Transverse colon (tissue), 4 donors: Measurements from ENCODE around the gene HRAS. TPM values are rescaled to one million over a fixed set of nuclear protein-coding genes. Genes with fewer than 3 reads are reported as not detected.

Experiments used
- DNase-seq: peaks from one replicate; pipeline ENCODE4 v3.0.0-alpha.2; 2019
- H3K27ac ChIP-seq, 4 donors: fragments of 200-600 bp; sonication (generic); 2 replicates each; pipeline ENCODE4 v1.5.1; 2016 to 2018; ENCODE audit warnings: inconsistent platforms in 4 of 4
- H3K27me3 ChIP-seq: fragments of 200-600 bp; sonication (generic); 2 replicates; pipeline ENCODE4 v1.5.1; 2017; ENCODE audit warnings: inconsistent platforms
- H3K36me3 ChIP-seq, 4 donors: fragments of 200-600 bp; sonication (generic); 2 replicates each; pipeline ENCODE4 v1.5.1; 2017 to 2019; ENCODE audit warnings: inconsistent platforms in 4 of 4
- H3K4me1 ChIP-seq, 4 donors: fragments of 200-600 bp; sonication (generic); 2 replicates each; pipeline ENCODE4 v1.5.1; 2017 to 2020; ENCODE audit warnings: inconsistent platforms in 4 of 4
- H3K4me3 ChIP-seq, 4 donors: fragments of 200-600 bp; sonication (generic); 1 replicate in 1 of 4; 2 replicates in 3 of 4; pipeline versions ENCODE4 v1.5.1 to v1.6.1; 2017 to 2019; ENCODE audit warnings: inconsistent platforms in 4 of 4
- H3K9me3 ChIP-seq, 2 donors: fragments of 200-600 bp; sonication (generic); 2 replicates each; pipeline ENCODE4 v1.5.1; 2017 to 2019; ENCODE audit warnings: inconsistent platforms in 2 of 2
- EP300 ChIP-seq: sonication (generic); formaldehyde crosslinking; IDR thresholded peaks from one replicate; pipeline ENCODE4 v1.6.1; 2017; ENCODE audit warnings: antibody characterized with exemption, low read depth
- POLR2A ChIP-seq: fragments of 450-650 bp; IDR thresholded peaks from one replicate; pipeline ENCODE4 v1.6.1; 2016; ENCODE audit warnings: antibody characterized with exemption, mild to moderate bottlenecking, moderate library complexity
- POLR2AphosphoS5 ChIP-seq, 3 donors: sonication (generic); formaldehyde crosslinking; IDR thresholded peaks; one replicate each; pipeline ENCODE4 v1.6.1; 2016; ENCODE audit warnings: antibody characterized with exemption in 3 of 3
- WGBS, 2 donors: methylation state at CpG; one replicate each; pipeline ENCODE4 v1.1.5; 2018; ENCODE audit warnings: low coverage in 1 of 2; 5-methylcytosine and 5-hydroxymethylcytosine counted together
- in situ Hi-C, 4 donors: fragments of 200-750 bp; cut with MboI; loops; one replicate each; pipeline versions ENCODE4 v1.15.0 to v1.15.1; 2017; ENCODE audit warnings: low sequenced_read_pairs in 3 of 4, low pct_ligation_motif_present in 1 of 4, low pct_unique_long_range_greater_than_20kb in 1 of 4
- intact Hi-C: fragments of 100-400 bp; cut with DNase I; formaldehyde crosslinking; loops from one replicate; pipeline ENCODE4 v1.15.1; 2023; ENCODE audit warnings: low total_unique reads
- total RNA-seq, 4 donors: library from RNA; depleted of rRNA; stranded (reverse); fragments of >200 nt; gene quantifications; one replicate each; pipeline ENCODE4 v1.1.0, GENCODE V29; 2016
- TF ChIP-seq, protein P1 (sequence below), 5 experiments: fragments of 200-600 bp in 3 of 5; fragments of 450-650 bp in 2 of 5; sonication (generic) in 3 of 5; IDR thresholded peaks; 1 replicate in 2 of 5; 2 replicates in 3 of 5; pipeline ENCODE4 v1.5.1; 2016 to 2017; ENCODE audit warnings: antibody characterized with exemption in 5 of 5, inconsistent platforms in 3 of 5, mild to moderate bottlenecking in 2 of 5, moderate library complexity in 1 of 5

HRAS gene
- total RNA-seq, 4 donors from 2014 or later, result 31.0 to 57.1 (median 33.9) TPM

DNA sequence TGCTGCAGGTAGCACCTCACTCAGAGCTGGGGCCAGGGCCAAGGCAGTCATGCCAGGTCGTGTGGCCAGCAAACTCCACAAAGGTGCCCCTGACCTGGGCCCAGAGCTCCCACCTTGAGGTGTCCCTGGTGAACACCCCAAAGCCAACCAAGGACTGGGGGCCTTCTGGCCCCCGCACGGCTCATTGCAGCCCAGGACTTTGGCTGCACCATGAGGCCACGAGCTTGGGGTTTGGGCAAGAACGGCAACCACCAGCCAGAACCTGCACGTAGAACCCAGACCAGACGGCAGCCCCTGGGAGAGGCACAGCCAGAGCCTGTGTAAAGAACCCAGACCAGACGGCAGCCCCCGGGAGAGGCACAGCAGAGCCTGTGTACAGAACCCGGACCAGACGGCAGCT, 9.8 kb upstream of the HRAS start:
- H3K36me3 ChIP-seq, result no peaks in the 10 kb centered on the region
- peaks cover 0 to 5% (median 1%) of the 10 kb centered on the region in 4 donors for H3K4me1 ChIP-seq
- no peak overlapping the region for H3K4me3 ChIP-seq
- WGBS, 2 donors, result 85% methylated on average over 10 of the region's 11 CpGs; no CpG with 5 or more reads in 1 of the 2 donors
- H3K27me3 ChIP-seq, result no peaks in the 10 kb centered on the region
- intact Hi-C loops (no loop called here), in situ Hi-C loops (no loop called here)
- no peaks in the 10 kb centered on the region for H3K9me3 ChIP-seq
- DNase-seq, result no peak
- TF ChIP-seq POLR2AphosphoS5 (IDR thresholded peaks at IDR 0.05), result no peak
- no peak for TF ChIP-seq EP300
- TF ChIP-seq POLR2A, result no peak
- TF ChIP-seq, protein P1, sequence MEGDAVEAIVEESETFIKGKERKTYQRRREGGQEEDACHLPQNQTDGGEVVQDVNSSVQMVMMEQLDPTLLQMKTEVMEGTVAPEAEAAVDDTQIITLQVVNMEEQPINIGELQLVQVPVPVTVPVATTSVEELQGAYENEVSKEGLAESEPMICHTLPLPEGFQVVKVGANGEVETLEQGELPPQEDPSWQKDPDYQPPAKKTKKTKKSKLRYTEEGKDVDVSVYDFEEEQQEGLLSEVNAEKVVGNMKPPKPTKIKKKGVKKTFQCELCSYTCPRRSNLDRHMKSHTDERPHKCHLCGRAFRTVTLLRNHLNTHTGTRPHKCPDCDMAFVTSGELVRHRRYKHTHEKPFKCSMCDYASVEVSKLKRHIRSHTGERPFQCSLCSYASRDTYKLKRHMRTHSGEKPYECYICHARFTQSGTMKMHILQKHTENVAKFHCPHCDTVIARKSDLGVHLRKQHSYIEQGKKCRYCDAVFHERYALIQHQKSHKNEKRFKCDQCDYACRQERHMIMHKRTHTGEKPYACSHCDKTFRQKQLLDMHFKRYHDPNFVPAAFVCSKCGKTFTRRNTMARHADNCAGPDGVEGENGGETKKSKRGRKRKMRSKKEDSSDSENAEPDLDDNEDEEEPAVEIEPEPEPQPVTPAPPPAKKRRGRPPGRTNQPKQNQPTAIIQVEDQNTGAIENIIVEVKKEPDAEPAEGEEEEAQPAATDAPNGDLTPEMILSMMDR (IDR thresholded peaks at IDR 0.05), result no peak
- H3K27ac ChIP-seq, result no peak overlapping the region

DNA sequence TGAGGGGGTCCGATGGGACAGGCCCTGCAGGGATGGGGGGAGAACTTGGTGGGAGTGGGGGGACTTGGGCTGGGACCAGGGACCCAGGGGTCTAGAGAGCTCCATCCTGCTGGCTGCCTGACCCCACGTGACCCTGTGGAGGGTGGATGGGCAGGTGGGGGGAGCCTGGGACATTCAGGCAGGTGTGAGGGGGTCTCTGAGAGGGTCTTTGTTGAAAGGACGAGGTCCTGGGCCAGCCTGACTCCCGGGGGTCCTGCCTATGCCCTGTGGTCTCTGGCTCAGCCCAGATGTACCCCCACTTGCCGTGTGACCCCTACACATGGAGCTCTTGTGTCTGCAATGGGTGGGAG, 9.4 kb upstream of the HRAS start:
- Histone ChIP-seq H3K9me3 (no peaks in the 10 kb centered on the region), H3K27me3 (no peaks in the 10 kb centered on the region), H3K36me3 (no peaks in the 10 kb centered on the region), H3K4me1 (peaks cover 0 to 5% (median 1%) of the 10 kb centered on the region in 4 donors), H3K4me3 (no peak overlapping the region), H3K27ac (no peak overlapping the region)
- 73% methylated on average over 4 of the region's 5 CpGs; no CpG with 5 or more reads in 1 of the 2 donors for WGBS, 2 donors
- no peak for DNase-seq
- TF ChIP-seq POLR2A (no peak), EP300 (no peak), POLR2AphosphoS5 (IDR thresholded peaks at IDR 0.05) (no peak)
- TF ChIP-seq, protein P1 (IDR thresholded peaks at IDR 0.05), result no peak
- intact Hi-C loops (no loop called here), in situ Hi-C loops (no loop called here)

DNA sequence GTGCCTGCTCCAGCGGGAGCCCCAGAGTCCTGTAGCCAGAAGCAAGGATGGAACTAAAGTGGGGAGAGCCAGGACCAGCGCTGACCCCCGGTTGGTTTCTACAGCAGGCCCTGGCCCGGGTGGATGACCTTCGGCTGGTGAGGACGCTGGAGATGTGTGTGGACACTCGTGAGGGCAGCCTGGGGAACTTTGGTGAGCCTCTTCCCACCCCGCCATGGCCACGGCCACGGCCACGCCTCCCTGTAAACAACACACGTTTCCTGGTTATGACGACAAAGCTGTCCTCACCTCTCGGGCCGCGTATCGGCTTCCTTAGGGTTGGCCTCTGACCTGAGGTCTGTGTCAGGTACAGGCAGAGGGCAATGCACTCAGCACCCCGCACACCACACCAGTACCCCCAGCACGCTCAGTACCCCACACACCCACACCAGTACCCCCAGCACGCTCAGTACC, 6.1 kb upstream of the HRAS start:
- Histone ChIP-seq H3K4me1 (peaks cover 0 to 23% (median 17%) of the 10 kb centered on the region in 4 donors), H3K27me3 (peaks cover 2% of the 10 kb centered on the region), H3K36me3 (no peaks in the 10 kb centered on the region), H3K4me3 (no peak overlapping the region), H3K27ac (no peak overlapping the region), H3K9me3 (no peaks in the 10 kb centered on the region)
- 83% methylated on average over 20 of the region's 20 CpGs; no CpG with 5 or more reads in 1 of the 2 donors for WGBS, 2 donors
- no peak for DNase-seq
- intact Hi-C loops (no loop called here), in situ Hi-C loops (no loop called here)
- TF ChIP-seq POLR2A, result no peak
- no peak for TF ChIP-seq POLR2AphosphoS5 (IDR thresholded peaks at IDR 0.05)

DNA sequence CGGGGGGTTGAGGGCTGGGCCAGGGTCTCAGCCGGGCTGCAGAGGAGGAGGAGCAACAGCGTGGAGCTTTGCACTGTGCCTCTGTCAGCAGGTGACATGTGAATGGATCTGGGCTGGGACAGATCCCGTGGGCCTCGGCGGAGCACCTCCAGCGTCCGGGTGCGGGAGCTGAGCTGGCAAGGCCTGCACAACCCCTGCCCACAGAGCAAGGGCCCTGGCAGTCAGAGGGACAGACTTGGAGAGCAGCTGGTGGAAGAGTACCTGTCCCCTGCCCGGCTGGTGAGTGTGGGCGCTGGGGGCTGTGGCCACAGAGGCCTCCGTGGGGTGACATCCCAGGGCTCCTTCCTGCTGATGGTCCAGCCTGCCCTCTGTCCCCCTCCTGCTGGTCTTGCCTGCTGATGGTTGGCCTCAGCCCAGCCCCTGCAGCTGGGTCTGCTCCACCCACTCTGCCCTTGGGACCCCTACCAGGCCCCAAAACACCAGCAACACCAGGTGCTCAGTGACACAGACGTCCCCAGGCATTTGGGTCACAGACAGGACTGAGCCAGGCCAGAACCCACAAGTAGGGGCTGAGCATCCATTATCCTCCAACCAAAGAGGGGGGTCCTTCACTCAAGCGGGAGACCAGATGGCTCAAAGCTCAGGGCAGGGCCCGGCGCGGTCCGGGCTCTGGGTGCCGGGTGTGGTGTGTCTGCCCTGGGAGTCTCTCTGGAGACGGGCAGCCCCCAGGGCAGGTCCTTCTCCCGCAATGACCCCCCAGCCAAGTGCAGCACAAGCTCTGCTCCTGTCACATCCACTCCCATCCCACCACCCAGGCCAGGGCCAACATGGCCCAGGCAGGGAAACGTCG, 5.4 kb upstream of the HRAS start:
- DNase-seq, result no peak
- H3K9me3 ChIP-seq, result no peaks in the 10 kb centered on the region
- peaks cover 2% of the 10 kb centered on the region for H3K27me3 ChIP-seq
- H3K4me1 ChIP-seq, result peaks cover 0 to 29% (median 24%) of the 10 kb centered on the region in 4 donors
- no peak for TF ChIP-seq POLR2A
- no peak for TF ChIP-seq POLR2AphosphoS5 (IDR thresholded peaks at IDR 0.05)
- TF ChIP-seq, protein P1 (IDR thresholded peaks at IDR 0.05), result no peak
- no peak for TF ChIP-seq EP300
- no peaks in the 10 kb centered on the region for H3K36me3 ChIP-seq
- H3K4me3 ChIP-seq, result no peak overlapping the region
- no peak overlapping the region for H3K27ac ChIP-seq
- intact Hi-C loops, result no loop called here
- 91% methylated on average over 14 of the region's 23 CpGs; no CpG with 5 or more reads in 1 of the 2 donors for WGBS, 2 donors
- in situ Hi-C loops, result no loop called here
